H1 (cell line): ENCODE measurements around the gene RAB3D. TPM values are rescaled to one million over a fixed set of nuclear protein-coding genes. Genes with fewer than 3 reads are reported as not detected.

Source experiments
- ATF3 ChIP-seq: IDR thresholded peaks from 2 replicates; pipeline ENCODE4 v1.6.1; 2011; ENCODE audit warnings: low read depth, mild to moderate bottlenecking, low read length; ENCODE audit not compliant: insufficient read depth
- BCL11A ChIP-seq, 2 experiments: IDR thresholded peaks; one replicate each; pipeline ENCODE4 v1.6.1; 2011; ENCODE audit warnings: low read depth in 2 of 2, low read length in 2 of 2, mild to moderate bottlenecking in 2 of 2
- CBX5 ChIP-seq: fragments of 300-800, 300-1000 bp; sonication (generic); IDR thresholded peaks from 2 replicates; pipeline ENCODE4 v1.7.1; 2016; ENCODE audit warnings: antibody characterized with exemption, low read length, low read depth
- CEBPB ChIP-seq: IDR thresholded peaks from 2 replicates; pipeline ENCODE4 v1.6.1; 2012; ENCODE audit warnings: low read depth, low read length
- CREB1 ChIP-seq: IDR thresholded peaks from 2 replicates; pipeline ENCODE4 v1.6.1; 2012; ENCODE audit warnings: inconsistent platforms
- CTBP2 ChIP-seq: IDR thresholded peaks from 2 replicates; pipeline ENCODE4 v1.7.0; 2011; ENCODE audit warnings: borderline replicate concordance, mild to moderate bottlenecking, moderate library complexity, mixed read lengths, low read length; ENCODE audit not compliant: insufficient read depth, insufficient read length
- EGR1 ChIP-seq: IDR thresholded peaks from 2 replicates; pipeline ENCODE4 v1.6.1; 2011; ENCODE audit warnings: low read depth, low read length, borderline replicate concordance
- EZH2 ChIP-seq: fragments of 200-600 bp; sonication (generic); IDR thresholded peaks from 2 replicates; pipeline ENCODE4 v1.7.1; 2012; ENCODE audit warnings: low read depth, mild to moderate bottlenecking, moderate library complexity, low read length, inconsistent platforms; ENCODE audit not compliant: severe bottlenecking
- FOSL1 ChIP-seq: IDR thresholded peaks from 2 replicates; pipeline ENCODE4 v1.6.1; 2011; ENCODE audit warnings: mild to moderate bottlenecking, low read depth, low read length, moderate library complexity; ENCODE audit not compliant: insufficient read depth
- GTF2F1 ChIP-seq: IDR thresholded peaks from 2 replicates; pipeline ENCODE4 v1.6.1; 2012; ENCODE audit warnings: low read depth, low read length, improper control_type of control experiment, borderline replicate concordance
- JUN ChIP-seq: IDR thresholded peaks from 2 replicates; pipeline ENCODE4 v1.6.1; 2011; ENCODE audit warnings: low read depth, mild to moderate bottlenecking, improper control_type of control experiment, low read length
- KDM1A ChIP-seq: fragments of 200-600, 300-600 bp; sonication (generic); IDR thresholded peaks from 2 replicates; pipeline ENCODE4 v1.7.1; 2016; ENCODE audit warnings: mild to moderate bottlenecking, low read length, borderline replicate concordance
- KDM5A ChIP-seq: fragments of 200-600 bp; IDR thresholded peaks from 2 replicates; pipeline ENCODE4 v1.7.1; 2012; ENCODE audit warnings: mild to moderate bottlenecking, low read length, inconsistent platforms, mixed read lengths
- MAFK ChIP-seq: IDR thresholded peaks from 2 replicates; pipeline ENCODE4 v1.6.1; 2012; ENCODE audit warnings: low read depth, mild to moderate bottlenecking, improper control_type of control experiment, low read length
- NANOG ChIP-seq: IDR thresholded peaks from 2 replicates; pipeline ENCODE4 v1.6.1; 2011; ENCODE audit warnings: low read length, low read depth, mild to moderate bottlenecking, inconsistent platforms; ENCODE audit not compliant: insufficient read depth, poor library complexity, severe bottlenecking
- NRF1 ChIP-seq: IDR thresholded peaks from 2 replicates; pipeline ENCODE4 v1.6.1; 2011; ENCODE audit warnings: mild to moderate bottlenecking, low read depth, low read length, improper control_type of control experiment
- PHF8 ChIP-seq: fragments of 200-600 bp; sonication (generic); conservative IDR thresholded peaks from 2 replicates; pipeline ENCODE4 v1.7.1; 2012; ENCODE audit warnings: low read depth, mild to moderate bottlenecking, inconsistent platforms, low read length, moderate library complexity
- POLR2A ChIP-seq, 2 experiments: IDR thresholded peaks; 1 replicate in 1 of 2; 2 replicates in 1 of 2; pipeline ENCODE4 v1.6.1; 2011; ENCODE audit warnings: low read depth in 2 of 2, low read length in 2 of 2, mild to moderate bottlenecking in 2 of 2; ENCODE audit errors: control extremely low read depth in 1 of 2
- SIN3A ChIP-seq, 2 experiments: IDR thresholded peaks in 1 of 2; conservative IDR thresholded peaks in 1 of 2; 2 replicates each; pipeline ENCODE4 v1.6.1; 2011 to 2012; ENCODE audit warnings: low read length in 2 of 2, improper control_type of control experiment in 1 of 2, low read depth in 1 of 2, mild to moderate bottlenecking in 1 of 2
- SIX5 ChIP-seq: IDR thresholded peaks from 2 replicates; pipeline ENCODE4 v1.6.1; 2011; ENCODE audit warnings: mild to moderate bottlenecking, low read depth, low read length
- SP1 ChIP-seq: IDR thresholded peaks from 2 replicates; pipeline ENCODE4 v1.6.1; 2011; ENCODE audit warnings: low read depth, low read length
- USF2 ChIP-seq: IDR thresholded peaks from 2 replicates; pipeline ENCODE4 v1.6.1; 2011; ENCODE audit warnings: low read length, improper control_type of control experiment
- ZNF274 ChIP-seq: IDR thresholded peaks from 2 replicates; pipeline ENCODE4 v1.7.0; 2012; ENCODE audit warnings: low read length, borderline replicate concordance; ENCODE audit errors: extremely low read depth
- polyA plus RNA-seq, 7 experiments: library from polyadenylated mRNA; depleted of rRNA in 3 of 7; stranded (reverse) in 5 of 7; unstranded in 2 of 7; fragments of >200 nt in 5 of 7; fragments of 200-250 nt in 2 of 7; gene quantifications; 1 replicate in 5 of 7; 2 replicates in 1 of 7; 4 replicates in 1 of 7; pipeline versions ENCODE4 v1.2.1 to v1.2.3, GENCODE V29; 2011 to 2013; ENCODE audit warnings: missing spikeins in 2 of 7, mixed read lengths in 2 of 7
- total RNA-seq: library from RNA; stranded (reverse); fragmentation: NEBNext Ultra II Directional; extraction: Animal tissue kit (Norgen Biotek cat#: 25700); gene quantifications from 2 replicates; pipeline ENCODE4 v1.2.1, GENCODE V29; 2021

Gene RAB3D
- total and polyA plus RNA-seq, 2 of the 8 experiments (the other 6 are each of a cell fraction or from before 2014, with no cell fraction given) = 17.8 to 23.8 TPM

- TF ChIP-seq CTBP2 (no peak), SIX5 (no peak), MAFK (no peak), CEBPB (no peak), GTF2F1 (no peak), EZH2 (no peak), PHF8 (peak; percentile 69), EGR1 (no peak), NRF1 (no peak), FOSL1 (no peak), USF2 (no peak), SP1 (0 out of 2 replicates have a peak, but pooled peaks have one; percentile 44), POLR2A (IDR thresholded peaks at IDR 0.05; ENCODE audit: control extremely low read depth in 1 of 2, low read depth in 2 of 2, low read length in 2 of 2) (peak in 1 of 2 experiments; percentile 60; a peak in 2 of 3 replicates), BCL11A (IDR thresholded peaks at IDR 0.05; ENCODE audit: low read depth in 2 of 2, low read length in 2 of 2) (no peak), KDM1A (no peak), CBX5 (no peak), ATF3 (no peak), SIN3A (conservative IDR thresholded peaks at IDR 0.05 in 1 of 2, IDR thresholded peaks at IDR 0.05 in 1 of 2; ENCODE audit: low read depth in 1 of 2, low read length in 2 of 2) (0 out of 4 replicates have a peak, but pooled peaks of 1 of the 2 experiments have one; percentile 61), CREB1 (no peak), NANOG (no peak), KDM5A (no peak), JUN (no peak), ZNF274 (no peak)
These were observed at the start of gene RAB3D (continued) for GRCh38 chr19:11339254-11340098.
